ENCODE measurements around the gene FAM187B.
"Not testable (repeated sequence)": the region's sequence is repeated elsewhere in the genome, so short reads cannot be mapped to it uniquely, and the experiment has no call there.

The FAM187B gene

DNA sequence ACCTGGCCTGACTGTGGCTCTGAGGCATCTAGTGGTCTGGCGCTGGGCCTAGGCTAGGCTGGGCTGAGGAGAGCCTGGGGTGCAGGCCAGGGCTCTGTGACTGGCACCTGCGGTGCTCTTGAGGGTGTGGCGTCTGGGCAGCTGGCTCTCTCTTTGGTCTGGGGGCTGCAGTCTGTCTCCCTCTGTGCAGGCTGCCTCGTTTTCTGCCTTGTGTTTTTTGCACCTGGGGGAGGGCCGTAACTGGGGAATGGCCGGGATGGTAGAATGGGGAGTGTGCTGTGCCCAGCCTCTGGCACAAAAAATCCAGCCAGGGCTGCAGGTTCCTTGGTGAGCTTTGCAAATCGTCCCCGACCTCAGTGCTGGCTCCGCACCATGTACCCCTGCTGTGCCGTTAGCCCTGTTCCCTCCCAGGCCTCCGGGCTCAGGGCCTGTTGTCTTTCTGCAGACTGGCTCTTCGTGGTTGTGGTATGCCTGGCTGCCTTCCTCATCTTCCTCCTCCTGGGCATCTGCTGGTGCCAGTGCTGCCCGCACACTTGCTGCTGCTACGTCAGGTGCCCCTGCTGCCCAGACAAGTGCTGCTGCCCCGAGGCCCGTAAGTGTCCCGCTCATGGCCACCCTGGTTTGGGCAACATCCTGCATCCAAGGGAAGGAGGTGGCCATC is 33.7 kb upstream of the FAM187B start:
- FAIRE-seq (no peak), DNase-seq (ENCODE audit: low spot score) (no peak)

DNA sequence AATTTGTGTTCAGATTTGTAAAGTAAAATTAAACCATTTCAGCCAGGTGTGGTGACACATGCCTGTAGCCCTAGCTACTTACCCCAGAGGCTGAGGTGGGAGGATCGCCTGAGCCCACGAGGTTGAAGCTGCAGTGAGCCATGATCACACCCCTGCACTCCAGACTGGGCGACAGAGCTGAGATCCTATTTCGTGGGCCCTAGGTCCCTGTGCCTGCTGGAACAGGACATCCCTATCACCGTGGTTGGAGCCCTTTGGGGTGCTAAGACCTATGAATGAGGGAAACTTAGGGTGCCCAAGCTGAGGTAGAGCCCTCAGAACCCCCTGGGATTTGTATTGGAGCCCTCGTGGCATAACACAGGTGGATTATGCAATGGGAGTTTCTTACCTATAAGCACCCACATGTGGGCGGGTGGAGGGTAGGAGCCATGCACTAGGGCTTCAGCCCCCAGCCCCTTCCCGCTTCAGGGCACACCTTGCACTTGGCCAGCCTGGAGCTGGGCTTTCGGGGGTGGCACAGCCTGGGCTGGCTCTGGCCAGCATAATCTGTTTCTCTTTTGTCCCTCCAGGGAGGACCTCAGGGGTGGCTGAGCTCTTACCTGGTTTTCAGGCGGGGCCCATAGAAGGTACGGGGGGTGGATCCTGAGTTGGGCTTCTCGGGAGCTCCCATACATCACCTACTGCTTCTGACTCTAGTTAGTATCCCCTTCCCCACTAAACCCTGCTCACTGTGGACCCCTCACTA is 33.0 kb upstream of the FAM187B start:
- DNase-seq (ENCODE audit: low spot score): no peak
- FAIRE-seq: no peak

DNA sequence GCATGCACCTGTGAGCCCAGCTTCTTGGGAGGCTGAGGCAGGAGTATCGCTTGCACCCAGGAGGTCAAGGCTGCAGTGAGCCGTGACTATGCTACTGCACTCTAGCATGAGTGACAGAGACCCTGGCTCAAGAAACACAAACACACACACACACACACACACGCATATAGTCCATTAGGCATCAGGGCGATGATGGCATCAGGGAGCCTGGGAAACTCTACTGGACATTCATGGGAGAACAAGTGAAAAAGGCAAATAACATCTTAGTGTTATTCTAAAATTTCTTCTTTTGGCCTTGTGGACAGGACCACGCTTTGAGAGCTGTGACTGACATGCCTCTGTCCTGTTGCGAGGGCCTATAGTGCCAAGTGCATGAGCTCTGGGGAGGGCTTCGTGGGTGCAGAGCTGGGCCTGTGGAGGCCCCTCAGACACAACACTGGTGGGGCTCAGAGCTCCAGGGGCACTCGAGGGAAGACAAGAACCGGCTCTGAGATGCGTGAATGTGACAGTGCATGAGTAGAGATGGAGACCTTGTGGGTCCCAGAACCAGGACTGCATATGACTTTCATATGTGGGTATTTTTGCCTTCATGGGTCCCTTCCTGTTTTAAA is 32.3 kb upstream of the FAM187B start:
- DNase-seq (ENCODE audit: low spot score) (no peak), FAIRE-seq (no peak)

- FAIRE-seq: no peak
- DNase-seq (ENCODE audit: low spot score): no peak
Observed at GRCh38 chr19:35257113-35257461, 28.5 kb upstream of the FAM187B start.

- FAIRE-seq: no peak
Observed at GRCh38 chr19:35256566-35256965, 28.0 kb upstream of the FAM187B start.

DNA sequence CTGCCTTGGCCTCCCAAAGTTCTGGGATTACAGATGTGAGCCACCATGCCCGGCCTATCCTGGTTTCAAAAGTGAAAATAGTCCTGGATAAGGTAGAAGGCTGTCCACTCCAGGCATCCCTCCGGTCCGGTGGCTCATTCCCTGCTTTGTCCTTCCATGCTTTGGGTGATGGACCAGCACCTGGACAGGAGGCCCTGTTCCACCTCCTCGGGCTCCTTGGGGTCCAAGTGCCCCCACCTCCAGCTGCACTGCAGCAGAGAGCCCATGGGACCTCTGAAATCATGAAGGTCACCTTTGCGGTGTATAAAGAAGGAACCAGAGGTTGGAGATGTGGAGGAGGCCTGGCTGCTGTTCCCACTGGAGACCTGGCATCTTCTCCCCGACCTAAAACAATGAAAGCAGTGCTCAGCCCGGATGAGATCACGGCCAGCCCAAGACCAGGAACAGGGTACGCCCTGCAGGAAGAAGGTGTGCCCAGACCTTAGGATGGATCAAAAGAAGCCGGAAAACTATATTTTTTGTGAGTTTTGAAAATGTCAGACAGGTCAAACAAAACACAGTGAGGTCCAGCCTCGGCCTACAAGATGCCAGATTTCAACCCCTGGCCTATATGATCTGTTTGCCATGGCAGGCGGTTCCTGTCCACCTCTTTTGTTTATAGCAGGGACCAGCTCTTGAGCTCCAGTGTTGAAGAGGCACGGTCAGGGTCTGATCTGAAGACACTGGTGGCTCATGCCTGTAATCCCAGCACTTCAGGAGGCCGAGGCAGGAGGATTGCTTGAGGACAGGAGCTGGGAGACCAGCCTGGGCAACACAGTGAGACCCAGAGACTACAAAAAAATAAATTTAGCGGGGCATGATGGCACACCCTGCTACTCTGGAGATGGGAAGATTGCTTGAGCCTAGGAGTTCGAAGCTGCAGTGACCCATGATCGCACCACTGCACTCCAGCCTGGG is 26.1 kb upstream of the FAM187B start:
- FAIRE-seq: no peak

More at GRCh38 chr19:35256566-35256965, 28.0 kb upstream of the FAM187B start:
- no peak for DNase-seq (ENCODE audit: low spot score)

GRCh38 chr19:35253316-35254286 is 25.1 kb upstream of the FAM187B start:
- FAIRE-seq: no peak
- DNase-seq (ENCODE audit: low spot score): no peak

More for the DNA sequence above, 26.1 kb upstream of the FAM187B start:
- DNase-seq (ENCODE audit: low spot score): no peak

DNA sequence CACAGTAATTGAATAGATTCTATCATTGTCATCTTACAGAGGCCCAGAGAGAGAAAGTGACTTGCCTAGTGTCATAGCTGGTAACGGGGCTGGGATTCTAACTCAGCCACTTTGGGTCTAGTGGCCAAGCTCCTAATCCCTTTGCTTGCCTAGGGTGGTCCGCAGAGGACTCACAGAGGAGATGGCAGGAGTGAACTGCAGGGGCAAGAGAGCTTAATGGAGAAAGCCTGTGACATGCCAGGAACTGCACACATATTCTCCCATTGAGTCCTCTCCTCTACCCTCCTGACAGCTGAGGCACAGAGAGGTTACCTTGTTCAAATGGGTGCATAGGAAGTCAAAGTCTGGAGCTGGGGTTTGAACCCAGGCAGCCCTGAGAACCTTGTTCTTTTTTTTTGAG is 22.9 kb upstream of the FAM187B start:
- no peak for FAIRE-seq
- no peak for DNase-seq (ENCODE audit: low spot score)

DNA sequence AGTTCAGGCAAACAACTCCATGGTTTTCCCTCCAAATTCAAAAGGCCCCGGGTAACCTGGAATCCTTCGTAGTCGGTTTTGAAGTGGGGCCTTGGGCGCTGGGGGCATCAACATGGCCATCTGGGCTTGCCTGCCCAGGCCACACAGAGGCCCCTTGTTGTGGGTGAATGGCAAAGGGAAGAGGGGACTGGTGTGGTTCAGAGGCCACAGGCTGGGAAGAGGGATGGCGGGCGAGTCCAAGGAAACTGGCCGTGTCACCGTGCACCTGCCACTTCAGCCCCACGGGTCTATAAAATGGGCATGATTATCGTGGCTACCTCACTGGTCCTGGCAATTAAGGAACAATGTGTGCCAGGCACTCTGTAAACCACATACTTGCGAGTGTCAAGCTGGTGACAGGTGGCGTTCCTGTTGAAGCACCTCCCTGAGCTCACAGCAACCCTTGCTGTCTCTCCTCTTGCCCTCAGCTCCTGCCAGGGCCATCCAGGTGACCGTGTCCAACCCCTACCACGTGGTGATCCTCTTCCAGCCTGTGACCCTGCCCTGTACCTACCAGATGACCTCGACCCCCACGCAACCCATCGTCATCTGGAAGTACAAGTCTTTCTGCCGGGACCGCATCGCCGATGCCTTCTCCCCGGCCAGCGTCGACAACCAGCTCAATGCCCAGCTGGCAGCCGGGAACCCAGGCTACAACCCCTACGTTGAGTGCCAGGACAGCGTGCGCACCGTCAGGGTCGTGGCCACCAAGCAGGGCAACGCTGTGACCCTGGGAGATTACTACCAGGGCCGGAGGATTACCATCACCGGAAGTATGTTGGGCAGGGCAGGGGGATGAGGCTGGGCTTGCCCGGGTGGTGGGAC is 21.5 kb upstream of the FAM187B start:
- FAIRE-seq (no peak), DNase-seq (ENCODE audit: low spot score) (no peak)

GRCh38 chr19:35249146-35249847 is 20.8 kb upstream of the FAM187B start:
- no peak for FAIRE-seq

DNA sequence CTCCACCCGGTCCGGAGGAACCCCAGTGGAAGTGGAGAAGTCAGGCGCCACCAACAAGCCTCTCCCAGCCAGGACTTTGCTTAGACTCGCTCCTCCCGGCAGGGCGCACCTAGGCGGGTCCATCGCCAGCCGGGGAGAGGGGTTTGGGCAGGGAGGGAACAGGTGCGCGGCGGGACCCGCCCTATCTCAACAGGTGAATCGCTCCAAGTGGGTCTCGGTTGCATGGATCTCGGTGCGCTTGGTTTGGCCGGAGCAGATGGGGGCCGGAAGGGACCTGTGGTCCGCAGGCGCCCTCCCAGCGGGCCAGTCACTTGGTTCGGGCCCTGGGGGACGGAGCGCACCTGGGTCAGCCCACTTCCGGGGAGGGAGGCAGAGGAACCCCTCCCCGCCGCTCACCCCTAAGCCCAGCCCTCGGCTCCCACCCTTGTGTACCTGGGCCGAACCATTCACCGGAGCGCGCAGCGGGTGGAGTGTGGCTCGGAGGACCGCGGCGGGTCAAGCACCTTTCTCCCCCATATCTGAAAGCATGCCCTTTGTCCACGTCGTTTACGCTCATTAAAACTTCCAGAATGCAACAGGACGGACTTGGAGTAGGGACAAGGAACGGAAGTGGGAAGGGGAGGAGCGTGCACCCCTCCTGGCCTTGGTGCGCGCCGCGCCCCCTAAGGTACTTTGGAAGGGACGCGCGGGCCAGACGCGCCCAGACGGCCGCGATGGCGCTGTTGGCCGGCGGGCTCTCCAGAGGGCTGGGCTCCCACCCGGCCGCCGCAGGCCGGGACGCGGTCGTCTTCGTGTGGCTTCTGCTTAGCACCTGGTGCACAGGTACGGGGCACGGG is 20.0 kb upstream of the FAM187B start, which contains the start of gene LSR:
Gene LSR (plus strand): TSS at position 693 of the 836 bp plus-strand sequence. CDS start 21 bp downstream, at position 714.
- no peak for FAIRE-seq
- peak; percentile 49 for DNase-seq (ENCODE audit: low spot score)

More at GRCh38 chr19:35249146-35249847, 20.8 kb upstream of the FAM187B start:
- no peak for DNase-seq (ENCODE audit: low spot score)

- peak; percentile 37 for DNase-seq (ENCODE audit: low spot score)
- FAIRE-seq: no peak
Observed at GRCh38 chr19:35247526-35248309, 19.2 kb upstream of the FAM187B start.

DNA sequence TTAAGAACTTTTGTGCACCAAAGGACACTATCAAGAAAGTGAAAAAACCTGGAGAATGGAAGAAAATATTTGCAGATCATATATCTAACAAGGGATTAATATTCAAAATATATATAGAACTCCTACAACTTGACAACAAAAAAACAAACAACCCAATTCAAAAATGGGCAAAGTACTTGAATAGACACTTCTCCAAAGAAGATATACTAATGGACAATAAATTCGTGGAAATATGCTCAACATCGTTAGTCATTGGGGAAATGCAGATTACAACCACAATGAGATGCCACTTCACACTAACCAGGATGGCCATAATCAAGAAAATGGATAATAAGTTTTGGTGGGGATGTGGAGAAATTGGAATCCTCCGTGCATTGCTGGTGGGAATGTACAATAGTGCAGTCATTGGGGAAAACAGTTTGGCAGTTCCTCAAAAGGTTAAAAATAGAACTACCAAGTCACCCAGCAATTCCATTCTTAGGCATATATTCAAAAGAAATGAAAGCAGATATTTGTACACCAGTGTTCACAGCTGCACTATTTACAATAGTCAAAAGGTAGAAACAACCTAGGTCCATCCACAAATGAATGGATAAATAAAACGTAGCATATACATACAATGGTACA is 18.0 kb upstream of the FAM187B start:
- FAIRE-seq (no peak), DNase-seq (ENCODE audit: low spot score) (no peak)

- DNase-seq (ENCODE audit: low spot score): no peak
- no peak for FAIRE-seq
Observed at GRCh38 chr19:35241417-35241816, 12.9 kb upstream of the FAM187B start.

- DNase-seq (ENCODE audit: low spot score): no peak
- no peak for FAIRE-seq
Observed at GRCh38 chr19:35240327-35240726, 11.8 kb upstream of the FAM187B start.

- not testable (repeated sequence) for DNase-seq (ENCODE audit: low spot score); FAIRE-seq
Observed at GRCh38 chr19:35239597-35239996, 11.1 kb upstream of the FAM187B start.
